HepG2 (cell line): ENCODE measurements around the gene TMEM190. TPM values are rescaled to one million over a fixed set of nuclear protein-coding genes. Genes with fewer than 3 reads are reported as not detected.

Experiments
- polyA plus RNA-seq, 8 experiments: library from polyadenylated mRNA; depleted of rRNA in 3 of 8; stranded (reverse) in 7 of 8; unstranded in 1 of 8; fragments of >200 nt; fragmentation: Illumina TruSeq in 4 of 8; extraction: Trizol in 4 of 8; gene quantifications; 2 replicates each; pipeline versions ENCODE4 v1.2.1 to v1.2.3, GENCODE V29; 2011 to 2016; ENCODE audit warnings: low read depth in 4 of 8, missing spikeins in 1 of 8, mixed read lengths in 1 of 8; ENCODE audit not compliant: insufficient read depth in 1 of 8
- total RNA-seq, 5 experiments: library from RNA; depleted of rRNA; stranded (reverse); fragments of >200 nt; fragmentation: Illumina TruSeq; extraction: Trizol; gene quantifications; 2 replicates each; pipeline ENCODE4 v1.2.3, GENCODE V29; 2016; ENCODE audit warnings: low read depth in 1 of 5
- TF ChIP-seq, protein P1 (sequence below): sonication (generic); formaldehyde crosslinking; IDR thresholded peaks from 2 replicates; pipeline ENCODE4 v1.4.0; 2020; ENCODE audit warnings: missing genetic modification reagents, borderline replicate concordance
- TF ChIP-seq, protein P2 (sequence below): sonication (generic); formaldehyde crosslinking; conservative IDR thresholded peaks from 2 replicates; pipeline ENCODE4 v1.4.0; 2020; ENCODE audit warnings: missing genetic modification reagents

The TMEM190 gene
- total and polyA plus RNA-seq, 2 of the 13 experiments (the other 11 are each of a cell fraction or from before 2014, with no cell fraction given): 0.35 to 0.83 TPM

DNA sequence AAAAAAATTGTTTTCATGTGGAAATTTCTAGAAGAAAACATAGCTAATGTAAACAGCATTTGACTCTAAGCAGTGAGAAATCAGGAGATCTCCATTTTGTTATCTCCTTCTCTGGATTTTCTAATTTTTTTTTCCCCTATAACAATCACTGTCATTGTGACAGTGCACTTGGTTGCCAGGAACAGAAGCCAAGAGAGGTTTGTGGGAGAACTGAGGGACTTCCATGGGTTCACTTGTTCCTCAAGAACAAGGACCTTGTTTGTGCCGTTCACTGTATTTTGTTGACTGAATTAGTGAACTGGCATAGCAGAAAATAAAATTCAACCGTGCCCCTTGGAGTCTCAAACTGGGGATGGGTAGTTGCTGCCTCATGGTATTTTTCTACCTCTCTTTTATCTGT, 49.4 kb downstream of the TMEM190 start (continued):
- TF ChIP-seq, protein P1, sequence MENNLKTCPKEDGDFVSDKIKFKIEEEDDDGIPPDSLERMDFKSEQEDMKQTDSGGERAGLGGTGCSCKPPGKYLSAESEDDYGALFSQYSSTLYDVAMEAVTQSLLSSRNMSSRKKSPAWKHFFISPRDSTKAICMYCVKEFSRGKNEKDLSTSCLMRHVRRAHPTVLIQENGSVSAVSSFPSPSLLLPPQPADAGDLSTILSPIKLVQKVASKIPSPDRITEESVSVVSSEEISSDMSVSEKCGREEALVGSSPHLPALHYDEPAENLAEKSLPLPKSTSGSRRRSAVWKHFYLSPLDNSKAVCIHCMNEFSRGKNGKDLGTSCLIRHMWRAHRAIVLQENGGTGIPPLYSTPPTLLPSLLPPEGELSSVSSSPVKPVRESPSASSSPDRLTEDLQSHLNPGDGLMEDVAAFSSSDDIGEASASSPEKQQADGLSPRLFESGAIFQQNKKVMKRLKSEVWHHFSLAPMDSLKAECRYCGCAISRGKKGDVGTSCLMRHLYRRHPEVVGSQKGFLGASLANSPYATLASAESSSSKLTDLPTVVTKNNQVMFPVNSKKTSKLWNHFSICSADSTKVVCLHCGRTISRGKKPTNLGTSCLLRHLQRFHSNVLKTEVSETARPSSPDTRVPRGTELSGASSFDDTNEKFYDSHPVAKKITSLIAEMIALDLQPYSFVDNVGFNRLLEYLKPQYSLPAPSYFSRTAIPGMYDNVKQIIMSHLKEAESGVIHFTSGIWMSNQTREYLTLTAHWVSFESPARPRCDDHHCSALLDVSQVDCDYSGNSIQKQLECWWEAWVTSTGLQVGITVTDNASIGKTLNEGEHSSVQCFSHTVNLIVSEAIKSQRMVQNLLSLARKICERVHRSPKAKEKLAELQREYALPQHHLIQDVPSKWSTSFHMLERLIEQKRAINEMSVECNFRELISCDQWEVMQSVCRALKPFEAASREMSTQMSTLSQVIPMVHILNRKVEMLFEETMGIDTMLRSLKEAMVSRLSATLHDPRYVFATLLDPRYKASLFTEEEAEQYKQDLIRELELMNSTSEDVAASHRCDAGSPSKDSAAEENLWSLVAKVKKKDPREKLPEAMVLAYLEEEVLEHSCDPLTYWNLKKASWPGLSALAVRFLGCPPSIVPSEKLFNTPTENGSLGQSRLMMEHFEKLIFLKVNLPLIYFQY (CRISPR knock-in tag): no peak
- TF ChIP-seq, protein P2, sequence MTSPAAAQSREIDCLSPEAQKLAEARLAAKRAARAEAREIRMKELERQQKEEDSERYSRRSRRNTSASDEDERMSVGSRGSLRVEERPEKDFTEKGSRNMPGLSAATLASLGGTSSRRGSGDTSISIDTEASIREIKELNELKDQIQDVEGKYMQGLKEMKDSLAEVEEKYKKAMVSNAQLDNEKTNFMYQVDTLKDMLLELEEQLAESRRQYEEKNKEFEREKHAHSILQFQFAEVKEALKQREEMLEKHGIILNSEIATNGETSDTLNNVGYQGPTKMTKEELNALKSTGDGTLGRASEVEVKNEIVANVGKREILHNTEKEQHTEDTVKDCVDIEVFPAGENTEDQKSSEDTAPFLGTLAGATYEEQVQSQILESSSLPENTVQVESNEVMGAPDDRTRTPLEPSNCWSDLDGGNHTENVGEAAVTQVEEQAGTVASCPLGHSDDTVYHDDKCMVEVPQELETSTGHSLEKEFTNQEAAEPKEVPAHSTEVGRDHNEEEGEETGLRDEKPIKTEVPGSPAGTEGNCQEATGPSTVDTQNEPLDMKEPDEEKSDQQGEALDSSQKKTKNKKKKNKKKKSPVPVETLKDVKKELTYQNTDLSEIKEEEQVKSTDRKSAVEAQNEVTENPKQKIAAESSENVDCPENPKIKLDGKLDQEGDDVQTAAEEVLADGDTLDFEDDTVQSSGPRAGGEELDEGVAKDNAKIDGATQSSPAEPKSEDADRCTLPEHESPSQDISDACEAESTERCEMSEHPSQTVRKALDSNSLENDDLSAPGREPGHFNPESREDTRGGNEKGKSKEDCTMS: no peak

Other genes with a start within 250 kb of the TMEM190 start
- gene TNNT1, start 227.6 kb upstream of the TMEM190 start, total RNA-seq (2016; rRNA removed; fragmentation: Illumina TruSeq; extraction: Trizol): 1.3 and 1.4 TPM in 2 replicates
- 1.3 and 2.4 TPM in 2 replicates for gene TNNT1, start 227.6 kb upstream of the TMEM190 start, polyA plus RNA-seq (2011; rRNA removed)
- 3.5 and 3.7 TPM in 2 replicates for gene TNNI3, start 219.1 kb upstream of the TMEM190 start, total RNA-seq (2016; rRNA removed; fragmentation: Illumina TruSeq; extraction: Trizol)
- 3.7 TPM in 2 replicates for gene TNNI3, start 219.1 kb upstream of the TMEM190 start, polyA plus RNA-seq (2011; rRNA removed)
- 0.40 and 0.41 TPM in 2 replicates for gene DNAAF3, start 210.2 kb upstream of the TMEM190 start, total RNA-seq (2016; rRNA removed; fragmentation: Illumina TruSeq; extraction: Trizol)
- 0.30 and 0.33 TPM in 2 replicates for gene DNAAF3, start 210.2 kb upstream of the TMEM190 start, polyA plus RNA-seq (2011; rRNA removed)
- not detected in 2 replicates for gene SYT5, start 196.5 kb upstream of the TMEM190 start, total RNA-seq (2016; rRNA removed; fragmentation: Illumina TruSeq; extraction: Trizol)
- 0.04 TPM in 1 of 2 replicates, not detected in the other for gene SYT5, start 196.5 kb upstream of the TMEM190 start, polyA plus RNA-seq (2011; rRNA removed)
- 9.9 and 14.7 TPM in 2 replicates for gene PTPRH, start 167.3 kb upstream of the TMEM190 start, total RNA-seq (2016; rRNA removed; fragmentation: Illumina TruSeq; extraction: Trizol)
- 125 and 166 TPM in 2 replicates for gene PTPRH, start 167.3 kb upstream of the TMEM190 start, polyA plus RNA-seq (2011; rRNA removed)
- gene TMEM86B, start 148.1 kb upstream of the TMEM190 start, total RNA-seq (2016; rRNA removed; fragmentation: Illumina TruSeq; extraction: Trizol): 6.0 and 9.6 TPM in 2 replicates
- 7.7 and 10.7 TPM in 2 replicates for gene TMEM86B, start 148.1 kb upstream of the TMEM190 start, polyA plus RNA-seq (2011; rRNA removed)
- gene PPP6R1, start 117.8 kb upstream of the TMEM190 start, total RNA-seq (2016; rRNA removed; fragmentation: Illumina TruSeq; extraction: Trizol): 23.0 and 25.8 TPM in 2 replicates
- gene PPP6R1, start 117.8 kb upstream of the TMEM190 start, polyA plus RNA-seq (2011; rRNA removed): 54.0 and 75.7 TPM in 2 replicates
- gene HSPBP1, start 96.7 kb upstream of the TMEM190 start, total RNA-seq (2016; rRNA removed; fragmentation: Illumina TruSeq; extraction: Trizol): 33.7 and 35.9 TPM in 2 replicates
- 22.3 and 25.7 TPM in 2 replicates for gene HSPBP1, start 96.7 kb upstream of the TMEM190 start, polyA plus RNA-seq (2011; rRNA removed)
- 0.18 TPM in 1 of 2 replicates, not detected in the other for gene BRSK1, start 92.8 kb upstream of the TMEM190 start, total RNA-seq (2016; rRNA removed; fragmentation: Illumina TruSeq; extraction: Trizol)
- gene BRSK1, start 92.8 kb upstream of the TMEM190 start, polyA plus RNA-seq (2011; rRNA removed): 1.2 and 1.9 TPM in 2 replicates
- gene TMEM150B, start 51.5 kb upstream of the TMEM190 start, total RNA-seq (2016; rRNA removed; fragmentation: Illumina TruSeq; extraction: Trizol): 0.74 and 1.3 TPM in 2 replicates
- 1.8 and 2.9 TPM in 2 replicates for gene TMEM150B, start 51.5 kb upstream of the TMEM190 start, polyA plus RNA-seq (2011; rRNA removed)
- gene KMT5C, start 37.0 kb upstream of the TMEM190 start, total RNA-seq (2016; rRNA removed; fragmentation: Illumina TruSeq; extraction: Trizol): 2.1 and 5.5 TPM in 2 replicates
- gene KMT5C, start 37.0 kb upstream of the TMEM190 start, polyA plus RNA-seq (2011; rRNA removed): 9.0 and 11.8 TPM in 2 replicates
- not detected in 2 replicates for gene COX6B2, start 22.1 kb upstream of the TMEM190 start, total RNA-seq (2016; rRNA removed; fragmentation: Illumina TruSeq; extraction: Trizol)
- 0.16 and 0.21 TPM in 2 replicates for gene COX6B2, start 22.1 kb upstream of the TMEM190 start, polyA plus RNA-seq (2011; rRNA removed)
- gene GARIN5B, start 13.6 kb upstream of the TMEM190 start, total RNA-seq (2016; rRNA removed; fragmentation: Illumina TruSeq; extraction: Trizol): not detected in 2 replicates
- gene GARIN5B, start 13.6 kb upstream of the TMEM190 start, polyA plus RNA-seq (2011; rRNA removed): 0.03 TPM in 1 of 2 replicates, not detected in the other
- 2.9 and 3.0 TPM in 2 replicates for gene IL11, start 6.4 kb upstream of the TMEM190 start, total RNA-seq (2016; rRNA removed; fragmentation: Illumina TruSeq; extraction: Trizol)
- 2.5 and 4.5 TPM in 2 replicates for gene IL11, start 6.4 kb upstream of the TMEM190 start, polyA plus RNA-seq (2011; rRNA removed)
- gene TMEM238, start 7.5 kb downstream of the TMEM190 start, total RNA-seq (2016; rRNA removed; fragmentation: Illumina TruSeq; extraction: Trizol): not detected in 2 replicates
- not detected in 2 replicates for gene TMEM238, start 7.5 kb downstream of the TMEM190 start, polyA plus RNA-seq (2011; rRNA removed)
- 105 and 149 TPM in 2 replicates for gene RPL28, start 9.1 kb downstream of the TMEM190 start, total RNA-seq (2016; rRNA removed; fragmentation: Illumina TruSeq; extraction: Trizol)
- 420 and 501 TPM in 2 replicates for gene RPL28, start 9.1 kb downstream of the TMEM190 start, polyA plus RNA-seq (2011; rRNA removed)
- gene UBE2S, start 31.0 kb downstream of the TMEM190 start, total RNA-seq (2016; rRNA removed; fragmentation: Illumina TruSeq; extraction: Trizol): 29.5 and 39.3 TPM in 2 replicates
- 26.6 and 32.2 TPM in 2 replicates for gene UBE2S, start 31.0 kb downstream of the TMEM190 start, polyA plus RNA-seq (2011; rRNA removed)
- not detected in 2 replicates for gene SHISA7, start 66.5 kb downstream of the TMEM190 start, total RNA-seq (2016; rRNA removed; fragmentation: Illumina TruSeq; extraction: Trizol)
- gene SHISA7, start 66.5 kb downstream of the TMEM190 start, polyA plus RNA-seq (2011; rRNA removed): not detected in 2 replicates
- 105 and 106 TPM in 2 replicates for gene ISOC2, start 84.8 kb downstream of the TMEM190 start, total RNA-seq (2016; rRNA removed; fragmentation: Illumina TruSeq; extraction: Trizol)
- 76.8 and 91.2 TPM in 2 replicates for gene ISOC2, start 84.8 kb downstream of the TMEM190 start, polyA plus RNA-seq (2011; rRNA removed)
- gene C19orf85, start 87.9 kb downstream of the TMEM190 start, total RNA-seq (2016; rRNA removed; fragmentation: Illumina TruSeq; extraction: Trizol): not detected in 2 replicates
- not detected in 2 replicates for gene C19orf85, start 87.9 kb downstream of the TMEM190 start, polyA plus RNA-seq (2011; rRNA removed)
- 1.00 and 1.2 TPM in 2 replicates for gene ZNF628, start 99.8 kb downstream of the TMEM190 start, total RNA-seq (2016; rRNA removed; fragmentation: Illumina TruSeq; extraction: Trizol)
- 0.48 and 0.54 TPM in 2 replicates for gene ZNF628, start 99.8 kb downstream of the TMEM190 start, polyA plus RNA-seq (2011; rRNA removed)
- 14.7 and 22.3 TPM in 2 replicates for gene NAT14, start 108.4 kb downstream of the TMEM190 start, total RNA-seq (2016; rRNA removed; fragmentation: Illumina TruSeq; extraction: Trizol)
- 20.7 and 24.7 TPM in 2 replicates for gene NAT14, start 108.4 kb downstream of the TMEM190 start, polyA plus RNA-seq (2011; rRNA removed)
- not detected in 2 replicates for gene SSC5D, start 111.6 kb downstream of the TMEM190 start, total RNA-seq (2016; rRNA removed; fragmentation: Illumina TruSeq; extraction: Trizol)
- 0.03 TPM in 1 of 2 replicates, not detected in the other for gene SSC5D, start 111.6 kb downstream of the TMEM190 start, polyA plus RNA-seq (2011; rRNA removed)
- 0.24 and 0.45 TPM in 2 replicates for gene SBK2, start 160.3 kb downstream of the TMEM190 start, total RNA-seq (2016; rRNA removed; fragmentation: Illumina TruSeq; extraction: Trizol)
- 0.14 TPM in 1 of 2 replicates, not detected in the other for gene SBK2, start 160.3 kb downstream of the TMEM190 start, polyA plus RNA-seq (2011; rRNA removed)
- gene SBK3, start 168.7 kb downstream of the TMEM190 start, total RNA-seq (2016; rRNA removed; fragmentation: Illumina TruSeq; extraction: Trizol): 0.46 and 0.66 TPM in 2 replicates
- 0.77 and 1.5 TPM in 2 replicates for gene SBK3, start 168.7 kb downstream of the TMEM190 start, polyA plus RNA-seq (2011; rRNA removed)
- 1.7 and 2.9 TPM in 2 replicates for gene ZNF579, start 204.0 kb downstream of the TMEM190 start, total RNA-seq (2016; rRNA removed; fragmentation: Illumina TruSeq; extraction: Trizol)
- 2.1 and 2.2 TPM in 2 replicates for gene ZNF579, start 204.0 kb downstream of the TMEM190 start, polyA plus RNA-seq (2011; rRNA removed)
- gene FIZ1, start 222.7 kb downstream of the TMEM190 start, total RNA-seq (2016; rRNA removed; fragmentation: Illumina TruSeq; extraction: Trizol): 3.4 and 5.9 TPM in 2 replicates
- gene FIZ1, start 222.7 kb downstream of the TMEM190 start, polyA plus RNA-seq (2011; rRNA removed): 3.6 and 4.1 TPM in 2 replicates
- 1.6 and 4.6 TPM in 2 replicates for gene ZNF524, start 223.5 kb downstream of the TMEM190 start, total RNA-seq (2016; rRNA removed; fragmentation: Illumina TruSeq; extraction: Trizol)
- 3.2 and 5.0 TPM in 2 replicates for gene ZNF524, start 223.5 kb downstream of the TMEM190 start, polyA plus RNA-seq (2011; rRNA removed)
- gene ZNF865, start 228.8 kb downstream of the TMEM190 start, total RNA-seq (2016; rRNA removed; fragmentation: Illumina TruSeq; extraction: Trizol): 0.93 and 1.0 TPM in 2 replicates
- 1.0 and 1.5 TPM in 2 replicates for gene ZNF865, start 228.8 kb downstream of the TMEM190 start, polyA plus RNA-seq (2011; rRNA removed)
- 4.0 and 4.2 TPM in 2 replicates for gene ZNF784, start 247.7 kb downstream of the TMEM190 start, total RNA-seq (2016; rRNA removed; fragmentation: Illumina TruSeq; extraction: Trizol)
- 4.1 and 5.1 TPM in 2 replicates for gene ZNF784, start 247.7 kb downstream of the TMEM190 start, polyA plus RNA-seq (2011; rRNA removed)